HepG2 (cell line): Measurements from ENCODE around the gene TATDN3. TPM values are rescaled to one million over a fixed set of nuclear protein-coding genes. Genes with fewer than 3 reads are reported as not detected.
A peak's percentile ranks its signal among the peaks of the same experiment; 100 is the strongest.

ENCODE experiments used
- EP300 ChIP-seq, 3 experiments: sonication (generic) in 1 of 3; formaldehyde crosslinking in 1 of 3; IDR thresholded peaks; 2 replicates each; pipeline versions ENCODE4 v1.5.1 to v1.6.1; 2011 to 2020; ENCODE audit warnings: low read depth in 2 of 3, low read length in 2 of 3, borderline replicate concordance in 1 of 3, improper control_type of control experiment in 1 of 3, mild to moderate bottlenecking in 1 of 3, missing genetic modification reagents in 1 of 3, moderate library complexity in 1 of 3
- HMGA1 ChIP-seq: sonication (generic); formaldehyde crosslinking; conservative IDR thresholded peaks from 2 replicates; pipeline ENCODE4 v1.4.0; 2020; ENCODE audit warnings: missing genetic modification reagents
- RNF2 ChIP-seq: fragments of 450-650 bp; conservative IDR thresholded peaks from 2 replicates; pipeline ENCODE4 v1.6.1; 2016; ENCODE audit warnings: low read depth
- ZFP36L1 ChIP-seq: sonication (generic); formaldehyde crosslinking; IDR thresholded peaks from 2 replicates; pipeline ENCODE4 v1.8.0; 2022; ENCODE audit warnings: mild to moderate bottlenecking, missing genetic modification reagents, moderate library complexity
- ZMYM2 ChIP-seq: sonication (generic); formaldehyde crosslinking; IDR thresholded peaks from 2 replicates; pipeline ENCODE4 v1.8.0; 2022; ENCODE audit warnings: mild to moderate bottlenecking, missing genetic modification reagents
- ZNF136 ChIP-seq: sonication (generic); formaldehyde crosslinking; IDR thresholded peaks from 2 replicates; pipeline ENCODE4 v1.8.1; 2022; ENCODE audit warnings: low read depth, mild to moderate bottlenecking, moderate library complexity, missing genetic modification reagents
- ZNF326 ChIP-seq: sonication (generic); formaldehyde crosslinking; IDR thresholded peaks from 2 replicates; pipeline ENCODE4 v1.4.0; 2020; ENCODE audit warnings: missing genetic modification reagents, borderline replicate concordance
- polyA plus RNA-seq, 8 experiments: library from polyadenylated mRNA; depleted of rRNA in 3 of 8; stranded (reverse) in 7 of 8; unstranded in 1 of 8; fragments of >200 nt; fragmentation: Illumina TruSeq in 4 of 8; extraction: Trizol in 4 of 8; gene quantifications; 2 replicates each; pipeline versions ENCODE4 v1.2.1 to v1.2.3, GENCODE V29; 2011 to 2016; ENCODE audit warnings: low read depth in 4 of 8, missing spikeins in 1 of 8, mixed read lengths in 1 of 8; ENCODE audit not compliant: insufficient read depth in 1 of 8
- total RNA-seq, 5 experiments: library from RNA; depleted of rRNA; stranded (reverse); fragments of >200 nt; fragmentation: Illumina TruSeq; extraction: Trizol; gene quantifications; 2 replicates each; pipeline ENCODE4 v1.2.3, GENCODE V29; 2016; ENCODE audit warnings: low read depth in 1 of 5
- TF ChIP-seq, protein P1 (sequence below): sonication (generic); formaldehyde crosslinking; IDR thresholded peaks from 2 replicates; pipeline ENCODE4 v1.5.1; 2020; ENCODE audit warnings: missing genetic modification reagents, mild to moderate bottlenecking, borderline replicate concordance
- TF ChIP-seq, protein P2 (sequence below): sonication (generic); formaldehyde crosslinking; IDR thresholded peaks from 2 replicates; pipeline ENCODE4 v1.4.0; 2020; ENCODE audit warnings: missing genetic modification reagents
- TF ChIP-seq, protein P3 (sequence below): sonication (generic); formaldehyde crosslinking; conservative IDR thresholded peaks from 2 replicates; pipeline ENCODE4 v1.8.0; 2022; ENCODE audit warnings: missing genetic modification reagents
- TF ChIP-seq, protein P4 (sequence below): sonication (generic); formaldehyde crosslinking; IDR thresholded peaks from 2 replicates; pipeline ENCODE4 v1.5.0; 2020; ENCODE audit warnings: mild to moderate bottlenecking, missing genetic modification reagents, borderline replicate concordance
- TF ChIP-seq, protein P5 (sequence below): IDR thresholded peaks from 2 replicates; pipeline ENCODE4 v1.6.1; 2018; ENCODE audit warnings: missing genetic modification reagents

The TATDN3 gene
- total and polyA plus RNA-seq, 2 of the 13 experiments (the other 11 are each of a cell fraction or from before 2014, with no cell fraction given) = 7.3 to 8.6 TPM

DNA sequence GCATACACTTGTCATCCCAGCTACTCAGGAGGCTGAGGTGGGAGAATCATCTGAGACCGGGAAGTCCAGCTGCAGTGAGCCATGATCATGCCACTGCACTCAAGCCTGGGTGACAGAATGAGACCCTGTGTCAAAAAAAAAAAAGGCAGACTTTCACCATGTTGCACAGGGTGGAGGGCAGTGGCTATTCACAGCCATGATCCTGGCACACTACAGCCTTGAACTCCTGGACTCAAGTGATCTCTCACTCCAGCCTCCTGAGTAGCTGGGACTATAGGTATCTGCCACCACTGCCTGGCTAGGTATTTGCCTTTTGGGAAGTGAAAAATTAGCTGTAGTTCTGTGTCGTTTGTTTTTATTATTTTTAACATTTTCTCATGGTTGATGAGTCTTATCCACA is 36.7 kb downstream of the TATDN3 start (continued):
- TF ChIP-seq, protein P1, sequence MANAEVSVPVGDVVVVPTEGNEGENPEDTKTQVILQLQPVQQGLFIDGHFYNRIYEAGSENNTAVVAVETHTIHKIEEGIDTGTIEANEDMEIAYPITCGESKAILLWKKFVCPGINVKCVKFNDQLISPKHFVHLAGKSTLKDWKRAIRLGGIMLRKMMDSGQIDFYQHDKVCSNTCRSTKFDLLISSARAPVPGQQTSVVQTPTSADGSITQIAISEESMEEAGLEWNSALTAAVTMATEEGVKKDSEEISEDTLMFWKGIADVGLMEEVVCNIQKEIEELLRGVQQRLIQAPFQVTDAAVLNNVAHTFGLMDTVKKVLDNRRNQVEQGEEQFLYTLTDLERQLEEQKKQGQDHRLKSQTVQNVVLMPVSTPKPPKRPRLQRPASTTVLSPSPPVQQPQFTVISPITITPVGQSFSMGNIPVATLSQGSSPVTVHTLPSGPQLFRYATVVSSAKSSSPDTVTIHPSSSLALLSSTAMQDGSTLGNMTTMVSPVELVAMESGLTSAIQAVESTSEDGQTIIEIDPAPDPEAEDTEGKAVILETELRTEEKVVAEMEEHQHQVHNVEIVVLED (CRISPR knock-in tag) = no peak
- TF ChIP-seq EP300 (IDR thresholded peaks at IDR 0.05; ENCODE audit: low read depth in 2 of 2, low read length in 2 of 2) = peak in 1 of 2 experiments; percentile 29; a peak in 1 of 4 replicates
- TF ChIP-seq EP300 (CRISPR knock-in tag; IDR thresholded peaks at IDR 0.05; ENCODE audit: borderline replicate concordance) = no peak
- no peak for TF ChIP-seq HMGA1
- TF ChIP-seq ZNF136 (CRISPR knock-in tag) = no peak
- TF ChIP-seq, protein P2, sequence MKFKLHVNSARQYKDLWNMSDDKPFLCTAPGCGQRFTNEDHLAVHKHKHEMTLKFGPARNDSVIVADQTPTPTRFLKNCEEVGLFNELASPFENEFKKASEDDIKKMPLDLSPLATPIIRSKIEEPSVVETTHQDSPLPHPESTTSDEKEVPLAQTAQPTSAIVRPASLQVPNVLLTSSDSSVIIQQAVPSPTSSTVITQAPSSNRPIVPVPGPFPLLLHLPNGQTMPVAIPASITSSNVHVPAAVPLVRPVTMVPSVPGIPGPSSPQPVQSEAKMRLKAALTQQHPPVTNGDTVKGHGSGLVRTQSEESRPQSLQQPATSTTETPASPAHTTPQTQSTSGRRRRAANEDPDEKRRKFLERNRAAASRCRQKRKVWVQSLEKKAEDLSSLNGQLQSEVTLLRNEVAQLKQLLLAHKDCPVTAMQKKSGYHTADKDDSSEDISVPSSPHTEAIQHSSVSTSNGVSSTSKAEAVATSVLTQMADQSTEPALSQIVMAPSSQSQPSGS = no peak
- TF ChIP-seq, protein P3, sequence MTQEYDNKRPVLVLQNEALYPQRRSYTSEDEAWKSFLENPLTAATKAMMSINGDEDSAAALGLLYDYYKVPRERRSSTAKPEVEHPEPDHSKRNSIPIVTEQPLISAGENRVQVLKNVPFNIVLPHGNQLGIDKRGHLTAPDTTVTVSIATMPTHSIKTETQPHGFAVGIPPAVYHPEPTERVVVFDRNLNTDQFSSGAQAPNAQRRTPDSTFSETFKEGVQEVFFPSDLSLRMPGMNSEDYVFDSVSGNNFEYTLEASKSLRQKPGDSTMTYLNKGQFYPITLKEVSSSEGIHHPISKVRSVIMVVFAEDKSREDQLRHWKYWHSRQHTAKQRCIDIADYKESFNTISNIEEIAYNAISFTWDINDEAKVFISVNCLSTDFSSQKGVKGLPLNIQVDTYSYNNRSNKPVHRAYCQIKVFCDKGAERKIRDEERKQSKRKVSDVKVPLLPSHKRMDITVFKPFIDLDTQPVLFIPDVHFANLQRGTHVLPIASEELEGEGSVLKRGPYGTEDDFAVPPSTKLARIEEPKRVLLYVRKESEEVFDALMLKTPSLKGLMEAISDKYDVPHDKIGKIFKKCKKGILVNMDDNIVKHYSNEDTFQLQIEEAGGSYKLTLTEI (CRISPR knock-in tag) = no peak
- no peak for TF ChIP-seq ZMYM2 (CRISPR knock-in tag)
- TF ChIP-seq, protein P4, sequence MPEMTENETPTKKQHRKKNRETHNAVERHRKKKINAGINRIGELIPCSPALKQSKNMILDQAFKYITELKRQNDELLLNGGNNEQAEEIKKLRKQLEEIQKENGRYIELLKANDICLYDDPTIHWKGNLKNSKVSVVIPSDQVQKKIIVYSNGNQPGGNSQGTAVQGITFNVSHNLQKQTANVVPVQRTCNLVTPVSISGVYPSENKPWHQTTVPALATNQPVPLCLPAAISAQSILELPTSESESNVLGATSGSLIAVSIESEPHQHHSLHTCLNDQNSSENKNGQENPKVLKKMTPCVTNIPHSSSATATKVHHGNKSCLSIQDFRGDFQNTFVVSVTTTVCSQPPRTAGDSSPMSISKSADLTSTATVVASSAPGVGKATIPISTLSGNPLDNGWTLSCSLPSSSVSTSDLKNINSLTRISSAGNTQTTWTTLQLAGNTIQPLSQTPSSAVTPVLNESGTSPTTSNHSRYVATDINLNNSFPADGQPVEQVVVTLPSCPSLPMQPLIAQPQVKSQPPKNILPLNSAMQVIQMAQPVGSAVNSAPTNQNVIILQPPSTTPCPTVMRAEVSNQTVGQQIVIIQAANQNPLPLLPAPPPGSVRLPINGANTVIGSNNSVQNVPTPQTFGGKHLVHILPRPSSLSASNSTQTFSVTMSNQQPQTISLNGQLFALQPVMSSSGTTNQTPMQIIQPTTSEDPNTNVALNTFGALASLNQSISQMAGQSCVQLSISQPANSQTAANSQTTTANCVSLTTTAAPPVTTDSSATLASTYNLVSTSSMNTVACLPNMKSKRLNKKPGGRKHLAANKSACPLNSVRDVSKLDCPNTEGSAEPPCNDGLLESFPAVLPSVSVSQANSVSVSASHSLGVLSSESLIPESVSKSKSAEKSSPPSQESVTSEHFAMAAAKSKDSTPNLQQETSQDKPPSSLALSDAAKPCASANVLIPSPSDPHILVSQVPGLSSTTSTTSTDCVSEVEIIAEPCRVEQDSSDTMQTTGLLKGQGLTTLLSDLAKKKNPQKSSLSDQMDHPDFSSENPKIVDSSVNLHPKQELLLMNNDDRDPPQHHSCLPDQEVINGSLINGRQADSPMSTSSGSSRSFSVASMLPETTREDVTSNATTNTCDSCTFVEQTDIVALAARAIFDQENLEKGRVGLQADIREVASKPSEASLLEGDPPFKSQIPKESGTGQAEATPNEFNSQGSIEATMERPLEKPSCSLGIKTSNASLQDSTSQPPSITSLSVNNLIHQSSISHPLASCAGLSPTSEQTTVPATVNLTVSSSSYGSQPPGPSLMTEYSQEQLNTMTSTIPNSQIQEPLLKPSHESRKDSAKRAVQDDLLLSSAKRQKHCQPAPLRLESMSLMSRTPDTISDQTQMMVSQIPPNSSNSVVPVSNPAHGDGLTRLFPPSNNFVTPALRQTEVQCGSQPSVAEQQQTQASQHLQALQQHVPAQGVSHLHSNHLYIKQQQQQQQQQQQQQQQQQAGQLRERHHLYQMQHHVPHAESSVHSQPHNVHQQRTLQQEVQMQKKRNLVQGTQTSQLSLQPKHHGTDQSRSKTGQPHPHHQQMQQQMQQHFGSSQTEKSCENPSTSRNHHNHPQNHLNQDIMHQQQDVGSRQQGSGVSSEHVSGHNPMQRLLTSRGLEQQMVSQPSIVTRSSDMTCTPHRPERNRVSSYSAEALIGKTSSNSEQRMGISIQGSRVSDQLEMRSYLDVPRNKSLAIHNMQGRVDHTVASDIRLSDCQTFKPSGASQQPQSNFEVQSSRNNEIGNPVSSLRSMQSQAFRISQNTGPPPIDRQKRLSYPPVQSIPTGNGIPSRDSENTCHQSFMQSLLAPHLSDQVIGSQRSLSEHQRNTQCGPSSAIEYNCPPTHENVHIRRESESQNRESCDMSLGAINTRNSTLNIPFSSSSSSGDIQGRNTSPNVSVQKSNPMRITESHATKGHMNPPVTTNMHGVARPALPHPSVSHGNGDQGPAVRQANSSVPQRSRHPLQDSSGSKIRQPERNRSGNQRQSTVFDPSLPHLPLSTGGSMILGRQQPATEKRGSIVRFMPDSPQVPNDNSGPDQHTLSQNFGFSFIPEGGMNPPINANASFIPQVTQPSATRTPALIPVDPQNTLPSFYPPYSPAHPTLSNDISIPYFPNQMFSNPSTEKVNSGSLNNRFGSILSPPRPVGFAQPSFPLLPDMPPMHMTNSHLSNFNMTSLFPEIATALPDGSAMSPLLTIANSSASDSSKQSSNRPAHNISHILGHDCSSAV (CRISPR knock-in tag) = no peak
- no peak for TF ChIP-seq ZFP36L1 (CRISPR knock-in tag)
- no peak for TF ChIP-seq ZNF326 (CRISPR knock-in tag)
- no peak for TF ChIP-seq RNF2
- TF ChIP-seq, protein P5, sequence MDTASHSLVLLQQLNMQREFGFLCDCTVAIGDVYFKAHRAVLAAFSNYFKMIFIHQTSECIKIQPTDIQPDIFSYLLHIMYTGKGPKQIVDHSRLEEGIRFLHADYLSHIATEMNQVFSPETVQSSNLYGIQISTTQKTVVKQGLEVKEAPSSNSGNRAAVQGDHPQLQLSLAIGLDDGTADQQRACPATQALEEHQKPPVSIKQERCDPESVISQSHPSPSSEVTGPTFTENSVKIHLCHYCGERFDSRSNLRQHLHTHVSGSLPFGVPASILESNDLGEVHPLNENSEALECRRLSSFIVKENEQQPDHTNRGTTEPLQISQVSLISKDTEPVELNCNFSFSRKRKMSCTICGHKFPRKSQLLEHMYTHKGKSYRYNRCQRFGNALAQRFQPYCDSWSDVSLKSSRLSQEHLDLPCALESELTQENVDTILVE (CRISPR knock-in tag) = no peak
